ENCODE measurements around the gene MINDY4.

The MINDY4 gene

GRCh38 chr7:30817371-30817767 lies 46.2 kb downstream of the MINDY4 start:
- Histone ChIP-seq H3K9ac (ENCODE audit: low read length) (no peak overlapping the region), H3K27me3 (ENCODE audit: low read length) (no peaks in the 10 kb centered on the region), H3K36me3 (ENCODE audit: low read length) (no peaks in the 10 kb centered on the region), H3F3A (ENCODE audit: insufficient read depth) (no peaks in the 10 kb centered on the region), H4K20me1 (ENCODE audit: low read depth, low read length) (no peaks in the 10 kb centered on the region), H3K9me3 (ENCODE audit: insufficient read depth, low read length) (no peaks in the 10 kb centered on the region), H3K9me2 (replicated peaks; ENCODE audit: insufficient read depth, low read length) (no peaks in the 10 kb centered on the region), H3K4me3 (ENCODE audit: insufficient read depth, low read length, poor library complexity, severe bottlenecking) (no peak overlapping the region), H3K79me2 (ENCODE audit: insufficient read depth, low read length) (no peaks in the 10 kb centered on the region), H3K27ac (ENCODE audit: low read depth, low read length) (no peak overlapping the region), H3K4me2 (ENCODE audit: low read depth, low read length, poor library complexity, severe bottlenecking) (no peak overlapping the region), H2AFZ (ENCODE audit: low read depth, low read length, severe bottlenecking) (no peak overlapping the region)
- TF ChIP-seq EZH2phosphoT487 (conservative IDR thresholded peaks at IDR 0.05; ENCODE audit: low read length) (no peak), CTCF (IDR thresholded peaks at IDR 0.05; ENCODE audit: insufficient read depth, low read length, poor library complexity, severe bottlenecking) (no peak)

GRCh38 chr7:30824821-30825720 lies 53.9 kb downstream of the MINDY4 start:
- no peak overlapping the region for H3K4me2 ChIP-seq (ENCODE audit: low read depth, low read length, poor library complexity, severe bottlenecking)
- H2AFZ ChIP-seq (ENCODE audit: low read depth, low read length, severe bottlenecking): no peak overlapping the region
- TF ChIP-seq EZH2phosphoT487 (conservative IDR thresholded peaks at IDR 0.05; ENCODE audit: low read length): no peak
- TF ChIP-seq CTCF (IDR thresholded peaks at IDR 0.05; ENCODE audit: insufficient read depth, low read length, poor library complexity, severe bottlenecking): no peak
- H3K27me3 ChIP-seq (ENCODE audit: low read length): 0 out of 2 replicates have a peak, but pooled peaks cover 4% of the 10 kb centered on the region
- H3K9ac ChIP-seq (ENCODE audit: low read length): no peak overlapping the region
- no peak overlapping the region for H3K4me3 ChIP-seq (ENCODE audit: insufficient read depth, low read length, poor library complexity, severe bottlenecking)
- no peaks in the 10 kb centered on the region for H3F3A ChIP-seq (ENCODE audit: insufficient read depth)
- H3K27ac ChIP-seq (ENCODE audit: low read depth, low read length): no peak overlapping the region
- no peaks in the 10 kb centered on the region for H3K36me3 ChIP-seq (ENCODE audit: low read length)
- H3K79me2 ChIP-seq (ENCODE audit: insufficient read depth, low read length): no peaks in the 10 kb centered on the region
- no peaks in the 10 kb centered on the region for H4K20me1 ChIP-seq (ENCODE audit: low read depth, low read length)
- H3K9me3 ChIP-seq (ENCODE audit: insufficient read depth, low read length): no peaks in the 10 kb centered on the region
- H3K9me2 ChIP-seq (replicated peaks; ENCODE audit: insufficient read depth, low read length): no peaks in the 10 kb centered on the region

GRCh38 chr7:30826181-30826580 lies 55.0 kb downstream of the MINDY4 start:
- H4K20me1 ChIP-seq (ENCODE audit: low read depth, low read length): no peaks in the 10 kb centered on the region
- H3K9me2 ChIP-seq (replicated peaks; ENCODE audit: insufficient read depth, low read length): no peaks in the 10 kb centered on the region
- H3K4me3 ChIP-seq (ENCODE audit: insufficient read depth, low read length, poor library complexity, severe bottlenecking): no peak overlapping the region
- no peaks in the 10 kb centered on the region for H3K9me3 ChIP-seq (ENCODE audit: insufficient read depth, low read length)
- H3K36me3 ChIP-seq (ENCODE audit: low read length): no peaks in the 10 kb centered on the region
- no peaks in the 10 kb centered on the region for H3F3A ChIP-seq (ENCODE audit: insufficient read depth)
- no peak overlapping the region for H3K27ac ChIP-seq (ENCODE audit: low read depth, low read length)
- no peak overlapping the region for H3K4me2 ChIP-seq (ENCODE audit: low read depth, low read length, poor library complexity, severe bottlenecking)
- H3K27me3 ChIP-seq (ENCODE audit: low read length): 0 out of 2 replicates have a peak, but pooled peaks cover 4% of the 10 kb centered on the region
- H3K9ac ChIP-seq (ENCODE audit: low read length): no peak overlapping the region
- no peaks in the 10 kb centered on the region for H3K79me2 ChIP-seq (ENCODE audit: insufficient read depth, low read length)
- no peak for TF ChIP-seq CTCF (IDR thresholded peaks at IDR 0.05; ENCODE audit: insufficient read depth, low read length, poor library complexity, severe bottlenecking)
- TF ChIP-seq EZH2phosphoT487 (conservative IDR thresholded peaks at IDR 0.05; ENCODE audit: low read length): no peak
- no peak overlapping the region for H2AFZ ChIP-seq (ENCODE audit: low read depth, low read length, severe bottlenecking)

Measured in SU-DHL-6 (cell line).